Glutamatergic neuron (in vitro differentiated cells): Measurements from ENCODE around the gene LDLRAD4. TPM values are rescaled to one million over a fixed set of nuclear protein-coding genes. Genes with fewer than 3 reads are reported as not detected.

ENCODE experiments used
- DNase-seq: peaks from one replicate; pipeline ENCODE4 v3.0.0; 2022
- H3K27ac Mint-ChIP-seq: one replicate; pipeline ENCODE4 v1.8.0; 2020; ENCODE audit warnings: mild to moderate bottlenecking, mixed read lengths, inconsistent platforms; ENCODE audit not compliant: unreplicated experiment
- H3K27me3 Mint-ChIP-seq: one replicate; pipeline ENCODE4 v1.8.0; 2020; ENCODE audit warnings: mild to moderate bottlenecking, moderate library complexity, mixed read lengths, inconsistent platforms; ENCODE audit not compliant: unreplicated experiment
- H3K36me3 Mint-ChIP-seq: one replicate; pipeline ENCODE4 v1.8.0; 2020; ENCODE audit warnings: mild to moderate bottlenecking, mixed read lengths, inconsistent platforms; ENCODE audit not compliant: unreplicated experiment
- H3K4me1 Mint-ChIP-seq: one replicate; pipeline ENCODE4 v1.8.0; 2020; ENCODE audit warnings: mild to moderate bottlenecking, low read depth, mixed read lengths, inconsistent platforms; ENCODE audit not compliant: unreplicated experiment
- H3K4me3 Mint-ChIP-seq: one replicate; pipeline ENCODE4 v1.8.0; 2020; ENCODE audit warnings: mild to moderate bottlenecking, mixed read lengths, inconsistent platforms; ENCODE audit not compliant: unreplicated experiment
- H3K9me3 Mint-ChIP-seq: one replicate; pipeline ENCODE4 v1.8.0; 2020; ENCODE audit warnings: mild to moderate bottlenecking, moderate library complexity, mixed read lengths, inconsistent platforms; ENCODE audit not compliant: unreplicated experiment
- CTCF ChIP-seq: fragments of 200-600 bp; sonication (generic); IDR thresholded peaks from one replicate; pipeline ENCODE4 v1.5.0; 2021; ENCODE audit not compliant: partially characterized antibody, unreplicated experiment
- total RNA-seq: library from RNA; stranded (reverse); fragmentation: NEBNext Ultra II Directional; extraction: Animal tissue kit (Norgen Biotek cat#: 25700); gene quantifications from one replicate; pipeline ENCODE4 v1.2.1, GENCODE V29; 2021; ENCODE audit not compliant: unreplicated experiment

LDLRAD4 gene
- total RNA-seq, 1 donor from 2014 or later: 0.29 TPM

DNA sequence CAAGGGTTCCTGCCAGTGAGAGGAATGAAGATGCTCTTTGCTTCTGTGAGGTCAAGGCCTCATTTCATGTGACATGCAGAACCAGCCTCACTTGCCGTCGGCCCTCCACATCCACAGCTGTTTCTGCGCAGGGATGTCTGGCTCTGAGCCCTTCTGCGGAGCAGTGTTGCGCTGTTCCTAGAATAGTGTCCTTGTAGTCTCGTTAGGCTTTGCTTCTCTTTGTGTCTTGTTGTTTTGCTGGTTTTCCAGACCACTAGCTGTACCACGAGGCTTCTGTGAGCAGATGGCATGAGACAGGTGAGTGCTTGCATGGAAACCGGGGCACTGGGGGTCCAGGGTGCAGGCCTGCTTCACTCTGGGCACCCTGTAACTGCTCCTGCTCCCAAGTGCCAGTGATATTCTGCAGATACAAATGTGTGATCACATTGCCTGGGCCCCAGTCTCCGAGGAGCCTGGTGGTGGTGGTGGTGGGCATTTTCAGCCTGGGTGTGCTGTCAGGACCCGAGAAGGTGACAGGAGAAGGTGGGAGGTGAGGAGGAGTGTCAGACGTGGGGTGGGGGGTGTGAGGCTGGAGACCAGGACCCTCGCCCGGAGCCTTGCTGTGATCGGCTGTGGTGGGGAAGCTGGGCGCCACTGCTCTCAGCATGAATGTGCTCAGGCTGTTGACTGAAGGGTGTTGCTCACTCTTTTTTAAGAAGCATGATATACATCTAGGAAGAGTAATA, 34.3 kb downstream of the LDLRAD4 start:
- peaks cover 5% of the 10 kb centered on the region for H3K27me3 Mint-ChIP-seq
- peaks cover 2% of the 10 kb centered on the region for H3K9me3 Mint-ChIP-seq
- no peaks in the 10 kb centered on the region for H3K4me1 Mint-ChIP-seq
- no peak for TF ChIP-seq CTCF
- no peak overlapping the region for H3K27ac Mint-ChIP-seq
- H3K36me3 Mint-ChIP-seq: no peaks in the 10 kb centered on the region
- no peak overlapping the region for H3K4me3 Mint-ChIP-seq
- no peak for DNase-seq

- H3K9me3 Mint-ChIP-seq: peaks cover 2% of the 10 kb centered on the region
- H3K36me3 Mint-ChIP-seq: no peaks in the 10 kb centered on the region
- H3K27me3 Mint-ChIP-seq: peaks cover 5% of the 10 kb centered on the region
- DNase-seq: no peak
- no peak overlapping the region for H3K4me3 Mint-ChIP-seq
- H3K27ac Mint-ChIP-seq: no peak overlapping the region
- TF ChIP-seq CTCF: no peak
- H3K4me1 Mint-ChIP-seq: no peaks in the 10 kb centered on the region
These were observed 35.5 kb downstream of the LDLRAD4 start for GRCh38 chr18:13253786-13254688.

DNA sequence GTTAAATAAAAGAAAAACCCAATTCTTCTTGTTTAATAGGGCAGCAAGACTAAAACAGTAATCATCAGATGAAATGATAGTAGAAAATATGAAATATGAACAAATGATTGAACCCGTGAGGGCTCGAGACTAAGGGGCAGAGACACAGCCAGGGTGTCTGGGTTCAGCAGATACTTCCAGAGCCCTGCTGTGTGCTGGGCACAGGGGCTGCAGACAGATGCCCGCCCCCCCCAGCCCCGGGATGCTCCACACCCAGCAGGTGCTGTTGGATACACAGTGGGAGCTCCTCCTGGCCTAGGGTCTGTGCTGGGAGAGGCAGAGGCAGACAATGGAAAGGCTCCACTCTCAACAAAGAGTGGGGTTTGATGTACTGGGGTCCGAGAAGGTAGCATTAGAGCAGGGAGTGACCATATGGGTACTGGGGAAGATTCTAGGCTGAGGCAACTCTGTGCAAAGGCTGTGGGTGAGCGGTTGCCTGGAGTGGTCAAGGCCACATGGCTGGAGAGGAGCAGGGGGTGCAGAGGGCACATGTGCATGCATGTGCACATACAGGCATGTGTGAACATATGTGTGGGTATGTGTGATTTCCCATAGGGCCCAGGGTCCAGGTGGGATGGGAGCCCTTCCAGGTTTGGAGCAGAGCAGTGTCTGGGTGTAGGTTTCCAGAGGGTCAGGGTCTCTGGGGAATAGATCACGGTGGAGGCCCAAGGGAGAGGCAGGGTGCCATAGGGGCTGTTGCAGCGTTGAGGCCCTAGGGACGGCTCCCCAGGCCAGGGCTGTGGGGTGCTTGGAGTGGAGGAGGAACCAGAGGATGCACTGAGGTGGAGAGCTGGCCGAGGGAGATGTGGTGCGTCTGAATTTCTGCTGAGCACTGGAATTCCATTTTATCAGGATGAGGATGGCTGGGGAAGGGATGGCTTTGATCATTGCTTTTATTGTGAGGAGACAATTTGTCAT, 36.7 kb downstream of the LDLRAD4 start:
- no peak for TF ChIP-seq CTCF
- DNase-seq: no peak
- peaks cover 9% of the 10 kb centered on the region for H3K27me3 Mint-ChIP-seq
- H3K27ac Mint-ChIP-seq: no peak overlapping the region
- H3K9me3 Mint-ChIP-seq: peaks cover 2% of the 10 kb centered on the region
- no peak overlapping the region for H3K4me3 Mint-ChIP-seq
- no peaks in the 10 kb centered on the region for H3K36me3 Mint-ChIP-seq
- no peaks in the 10 kb centered on the region for H3K4me1 Mint-ChIP-seq

DNA sequence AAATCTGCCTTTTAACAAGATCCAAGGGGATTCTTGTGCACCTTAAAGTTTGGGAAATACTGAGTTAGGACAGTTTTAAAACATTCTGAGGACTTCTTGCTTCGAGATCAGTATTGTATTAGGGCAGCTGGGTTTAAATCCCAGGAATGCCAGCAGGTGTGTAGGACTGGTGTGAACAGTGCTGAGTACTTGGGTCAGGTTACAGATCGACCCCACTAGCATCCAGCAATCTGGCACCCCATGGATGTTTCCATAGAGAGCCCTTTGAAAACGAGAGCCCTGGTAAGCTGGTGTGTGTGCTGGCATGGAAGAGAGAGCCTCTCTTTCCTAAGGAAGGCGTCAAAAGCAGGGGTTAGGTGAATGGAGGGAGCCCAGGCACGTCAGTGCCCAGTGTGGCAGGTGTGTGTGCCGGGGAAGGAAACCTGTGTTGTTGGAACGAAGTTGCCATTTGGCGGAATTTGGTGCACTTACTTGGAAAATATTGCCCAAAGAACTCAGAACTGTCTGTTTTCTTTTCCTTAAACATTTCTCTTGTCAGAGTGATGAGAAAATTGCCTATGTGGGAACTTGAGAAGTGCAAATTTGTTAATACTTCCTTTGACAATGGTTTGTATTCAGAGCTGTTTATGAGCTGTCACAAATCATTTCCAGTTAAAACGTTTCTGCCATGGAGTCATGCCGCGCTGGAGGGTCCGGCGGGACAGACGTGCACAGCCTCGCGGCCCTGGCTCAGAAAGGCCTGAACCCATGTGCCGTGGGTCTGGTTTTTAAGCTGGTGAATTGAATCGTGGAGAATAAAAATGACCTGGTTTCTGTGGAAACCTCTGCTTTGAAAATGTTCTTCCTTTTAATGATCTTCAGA, 38.1 kb downstream of the LDLRAD4 start:
- Mint-ChIP-seq H3K27ac (no peak overlapping the region), H3K4me1 (no peaks in the 10 kb centered on the region), H3K27me3 (peaks cover 10% of the 10 kb centered on the region), H3K36me3 (no peaks in the 10 kb centered on the region), H3K4me3 (no peak overlapping the region), H3K9me3 (peaks cover 6% of the 10 kb centered on the region)
- DNase-seq: no peak
- no peak for TF ChIP-seq CTCF
